Activated naive CD8-positive, alpha-beta T cell treated with anti-CD3 and anti-CD28 coated beads, Interleukin-2, amount 50 U/mL, for 16 hours (primary cell): ENCODE results near the gene MBNL2.

ENCODE experiments used
- DNase-seq: peaks from one replicate; pipeline ENCODE4 v3.0.0-alpha.2; 2020; ENCODE audit warnings: low read depth, low spot score

Gene MBNL2

DNA sequence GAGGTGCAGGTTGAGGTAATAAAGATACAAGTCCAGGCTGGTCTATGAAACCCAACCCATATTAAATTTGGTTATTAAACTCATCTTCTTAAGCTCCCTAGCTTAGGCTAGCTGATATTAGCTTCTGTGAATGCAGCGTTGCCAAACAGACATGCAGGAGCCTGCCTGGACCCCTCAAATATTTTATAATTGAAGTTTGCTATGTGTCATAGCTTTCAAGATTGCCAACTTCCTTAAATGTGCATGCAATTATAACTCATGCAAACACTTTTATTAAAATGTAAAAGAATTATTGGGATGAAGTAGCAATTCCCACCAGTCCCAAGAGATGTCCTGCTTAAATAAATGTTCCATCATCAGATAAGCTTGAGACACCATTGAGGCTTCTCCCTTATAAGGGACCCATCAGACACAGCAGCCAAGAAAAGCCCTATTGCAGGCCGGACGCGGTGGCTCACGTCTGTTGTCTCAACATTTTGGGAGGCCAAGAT lies 51.3 kb downstream of the MBNL2 start:
- DNase-seq: no peak

DNA sequence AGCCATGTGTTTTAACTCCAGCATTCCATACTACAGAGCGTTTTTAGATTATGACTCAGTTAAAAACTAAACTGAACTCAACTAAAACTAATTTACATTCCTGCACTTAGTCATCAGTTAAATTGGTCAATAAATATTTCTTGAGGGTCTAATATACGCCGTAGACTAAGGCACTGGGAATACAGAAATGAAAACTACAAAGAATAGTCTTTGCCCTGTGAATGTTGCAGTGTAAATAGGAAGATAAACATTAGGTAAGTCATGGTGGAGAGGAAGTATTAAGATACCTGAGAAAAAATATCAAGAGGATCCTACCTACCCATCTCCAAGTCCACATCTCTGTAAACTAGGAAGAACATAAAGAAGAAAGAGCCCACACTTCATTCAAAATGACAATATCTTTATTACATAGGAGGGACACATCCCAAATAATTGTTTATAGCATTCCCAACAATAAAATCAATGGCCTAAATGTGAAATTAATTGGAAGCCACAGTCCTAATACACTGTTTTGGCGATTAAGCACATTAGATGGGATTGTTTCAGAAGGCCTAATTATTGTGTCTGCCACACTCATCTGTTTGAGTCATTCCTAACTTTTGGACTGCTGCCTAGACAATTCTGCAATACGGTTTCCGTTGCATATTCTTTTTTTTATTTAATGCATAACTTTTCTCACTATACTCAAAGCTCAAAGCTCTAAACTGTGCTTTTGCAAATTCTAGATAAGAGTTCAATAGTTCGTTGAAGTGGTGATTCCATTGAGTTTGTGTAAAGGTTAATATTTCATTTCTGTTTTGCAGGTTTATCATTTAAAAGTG lies 52.9 kb downstream of the MBNL2 start:
- no peak for DNase-seq

DNA sequence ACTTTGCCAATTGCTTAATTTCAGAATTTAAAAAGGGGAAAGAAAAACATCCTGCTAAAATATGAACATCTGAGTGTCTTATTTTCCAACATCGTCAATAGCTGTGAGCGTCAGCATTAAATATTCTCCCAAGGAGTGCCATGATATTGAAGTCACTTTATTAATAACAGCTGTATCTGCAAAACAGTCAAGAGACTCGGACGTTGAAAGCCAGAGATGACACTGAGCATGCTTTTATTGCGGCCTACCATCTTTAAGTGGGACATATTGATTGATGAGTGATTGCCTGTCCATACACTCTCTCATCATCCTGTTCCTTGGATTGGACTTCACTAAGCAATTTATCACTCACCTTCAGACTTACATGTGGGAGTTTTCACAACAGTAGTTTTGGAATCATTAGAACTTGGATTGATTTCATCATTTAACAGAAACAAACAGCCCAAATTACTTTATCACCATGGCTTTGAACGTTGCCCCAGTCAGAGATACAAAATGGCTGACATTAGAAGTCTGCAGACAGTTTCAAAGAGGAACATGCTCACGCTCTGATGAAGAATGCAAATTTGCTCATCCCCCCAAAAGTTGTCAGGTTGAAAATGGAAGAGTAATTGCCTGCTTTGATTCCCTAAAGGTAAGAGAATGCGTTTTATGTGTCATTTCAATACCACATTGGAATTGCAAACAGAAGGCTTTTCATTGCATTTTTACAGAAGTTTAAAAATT lies 53.8 kb downstream of the MBNL2 start:
- DNase-seq: no peak

DNA sequence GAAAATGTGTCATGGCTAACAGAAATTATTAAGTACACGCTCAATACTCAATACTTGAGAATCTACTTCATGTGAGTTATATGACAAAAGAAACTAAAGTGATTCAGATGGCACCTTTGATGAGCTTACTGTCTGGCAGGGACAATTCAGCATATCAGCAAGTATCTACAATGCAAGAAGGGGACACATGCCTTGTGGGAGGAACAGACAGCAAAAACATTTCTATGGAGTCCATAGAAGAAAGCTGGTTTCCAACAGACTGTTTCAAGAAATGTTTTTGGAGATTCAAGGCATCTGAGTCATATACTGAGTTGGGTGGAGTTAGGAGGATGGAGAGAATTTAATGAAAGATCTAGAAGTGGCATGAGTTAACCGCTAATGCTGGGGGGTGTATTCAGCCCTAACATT lies 54.7 kb downstream of the MBNL2 start:
- no peak for DNase-seq

DNA sequence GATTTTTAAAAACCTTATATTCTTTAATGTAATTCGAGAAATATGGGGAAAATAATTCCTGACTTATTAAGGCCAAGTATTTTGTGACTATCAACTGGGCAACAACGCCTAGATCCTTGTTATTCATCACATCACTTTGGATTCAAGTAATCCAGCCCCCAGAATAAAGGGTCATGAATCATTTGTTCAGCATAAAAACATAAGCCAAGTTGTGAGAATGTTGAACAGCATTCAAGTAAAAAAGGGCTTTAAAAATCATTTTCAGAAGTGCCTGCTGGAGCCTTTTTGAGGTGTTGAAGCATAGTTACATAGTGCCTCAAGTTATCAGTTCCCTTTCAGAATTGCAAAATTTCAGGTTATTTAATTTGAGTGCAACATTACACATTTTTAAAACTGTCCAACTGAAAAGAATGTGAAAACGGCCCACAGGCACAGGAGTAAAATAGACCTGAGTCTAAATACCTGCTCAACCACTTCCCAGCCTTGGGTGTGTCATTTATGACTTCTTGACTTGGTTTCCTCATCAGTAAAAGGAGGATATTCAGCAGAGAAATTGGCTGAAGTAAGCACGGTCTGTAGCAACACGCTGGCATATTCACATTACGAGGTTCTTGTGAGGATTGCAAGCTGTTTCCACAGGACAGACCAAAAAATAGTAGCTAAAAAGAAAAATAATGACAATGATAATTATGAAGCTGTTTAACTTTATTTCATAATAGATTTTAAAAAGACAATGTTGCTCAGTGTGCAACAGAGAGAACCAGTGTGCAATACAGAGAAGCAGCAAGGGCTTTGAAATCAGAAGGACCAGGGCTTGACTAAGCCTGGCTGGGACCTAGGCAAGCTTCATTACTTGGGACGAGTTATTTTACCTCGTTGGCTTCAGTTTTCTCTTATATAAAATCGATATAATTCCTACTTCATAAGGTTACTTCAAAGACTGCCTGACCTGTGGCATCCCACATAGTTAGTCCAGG lies 56.6 kb downstream of the MBNL2 start:
- DNase-seq: no peak

DNA sequence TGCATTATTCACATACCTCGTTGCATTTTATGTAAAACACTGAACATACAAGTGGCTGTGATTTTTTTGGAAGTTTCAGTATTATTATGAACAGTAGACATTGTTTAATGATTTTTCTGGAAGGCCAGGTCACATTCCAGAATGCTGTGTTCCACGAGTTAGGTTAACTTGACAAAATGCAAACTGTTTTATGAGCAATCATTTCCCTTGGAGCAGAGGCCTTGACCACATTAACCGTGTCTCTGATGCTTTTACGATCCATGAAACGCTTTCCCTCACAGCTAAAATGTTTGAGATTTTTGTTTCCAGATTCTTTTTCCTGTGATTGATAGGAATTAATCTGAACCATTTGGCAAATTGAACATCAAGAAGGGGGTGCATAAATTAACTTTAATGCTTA lies 57.8 kb downstream of the MBNL2 start:
- DNase-seq: no peak

DNA sequence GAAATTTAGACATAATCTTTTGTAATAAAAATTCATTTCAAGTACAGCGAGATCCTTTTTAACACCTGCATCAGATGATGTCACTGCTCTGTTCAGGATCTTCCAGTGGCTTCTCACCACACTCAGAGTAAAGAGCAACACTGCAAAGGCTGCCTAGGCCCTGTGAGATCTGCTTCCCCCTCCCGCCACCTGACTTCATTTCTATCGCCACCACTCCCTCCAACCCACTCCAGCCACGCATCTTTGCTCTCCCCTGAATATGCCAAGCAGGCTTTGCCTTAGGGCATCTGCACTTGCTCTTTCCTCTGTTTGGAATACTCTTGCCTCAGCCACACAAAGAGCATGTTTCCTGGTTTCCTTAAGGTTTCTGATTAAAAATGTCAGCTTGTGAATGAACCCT lies 58.3 kb downstream of the MBNL2 start:
- no peak for DNase-seq

DNA sequence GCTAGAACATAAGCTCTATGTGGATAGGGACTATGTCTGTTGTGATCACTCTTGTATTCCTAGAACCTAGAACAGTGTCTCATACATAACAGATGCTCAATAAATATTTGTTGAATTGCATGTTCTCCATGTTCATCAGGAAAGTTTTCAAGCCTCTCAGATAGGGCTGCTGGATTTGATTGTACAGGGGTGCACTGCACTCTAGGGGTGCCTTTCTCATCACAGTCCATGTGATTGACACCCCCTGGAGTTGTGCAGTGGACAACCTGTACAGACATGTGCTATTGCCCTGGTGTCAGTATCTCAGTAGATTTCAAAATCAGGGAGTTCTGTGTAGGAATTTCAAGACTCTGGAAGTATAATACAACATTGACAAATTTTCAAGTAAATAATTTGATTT lies 58.9 kb downstream of the MBNL2 start:
- DNase-seq: no peak

DNA sequence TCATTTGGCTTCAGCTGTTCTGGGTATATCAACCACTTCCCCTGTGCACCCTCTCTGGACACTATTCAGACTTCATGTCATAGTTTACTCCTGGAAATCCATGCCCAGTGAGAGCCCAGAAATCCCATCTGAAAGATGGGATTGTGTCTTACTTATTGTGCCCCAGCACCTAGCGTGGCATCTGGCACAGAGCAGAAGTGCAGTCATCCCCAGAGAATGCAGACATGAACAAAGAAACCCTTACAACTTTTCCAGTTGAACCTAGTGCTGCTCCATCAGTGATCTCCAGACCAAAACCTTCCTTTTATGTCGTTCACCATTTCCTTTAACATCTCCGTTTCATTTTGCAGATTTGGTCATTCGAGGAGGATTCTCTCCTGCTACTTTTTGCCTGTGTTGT lies 60.6 kb downstream of the MBNL2 start:
- DNase-seq: no peak

DNA sequence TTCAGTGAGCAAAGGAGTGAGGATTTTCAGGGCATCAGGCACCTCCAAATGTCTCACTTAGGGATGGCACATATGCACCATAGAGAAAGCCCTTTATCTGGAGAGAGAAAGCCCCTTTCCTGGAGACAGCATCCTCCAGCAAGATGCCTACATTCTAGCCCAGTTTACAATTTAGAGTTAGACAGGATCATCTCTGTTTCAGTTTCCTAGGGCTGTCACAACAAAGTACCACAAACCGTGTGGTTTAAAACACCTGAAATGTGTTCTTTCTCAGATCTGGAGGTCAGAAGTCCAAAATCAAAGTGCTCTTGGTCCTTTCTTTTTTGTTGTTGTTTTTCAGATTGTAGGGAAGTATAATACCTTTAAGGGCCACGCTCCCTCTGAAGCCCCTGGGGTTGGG lies 61.8 kb downstream of the MBNL2 start:
- DNase-seq: no peak

DNA sequence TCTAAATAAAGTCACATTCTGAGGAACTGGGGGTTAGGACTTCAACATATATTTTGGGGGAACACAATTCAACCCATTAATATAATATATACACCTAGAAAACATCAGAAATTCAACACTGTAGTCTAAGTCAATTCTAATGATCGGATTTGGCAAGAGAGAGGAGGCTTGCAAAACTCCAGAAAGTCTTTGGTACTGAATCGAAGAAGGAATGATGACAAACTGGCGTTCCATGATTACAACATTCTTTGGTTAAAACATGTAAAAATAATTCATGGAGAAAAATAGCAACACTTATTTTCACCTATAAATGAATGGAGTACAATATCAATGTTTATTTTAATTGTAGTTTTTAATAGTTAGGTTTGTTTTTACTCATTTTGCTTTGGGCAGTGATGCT lies 62.4 kb downstream of the MBNL2 start:
- DNase-seq: no peak

DNA sequence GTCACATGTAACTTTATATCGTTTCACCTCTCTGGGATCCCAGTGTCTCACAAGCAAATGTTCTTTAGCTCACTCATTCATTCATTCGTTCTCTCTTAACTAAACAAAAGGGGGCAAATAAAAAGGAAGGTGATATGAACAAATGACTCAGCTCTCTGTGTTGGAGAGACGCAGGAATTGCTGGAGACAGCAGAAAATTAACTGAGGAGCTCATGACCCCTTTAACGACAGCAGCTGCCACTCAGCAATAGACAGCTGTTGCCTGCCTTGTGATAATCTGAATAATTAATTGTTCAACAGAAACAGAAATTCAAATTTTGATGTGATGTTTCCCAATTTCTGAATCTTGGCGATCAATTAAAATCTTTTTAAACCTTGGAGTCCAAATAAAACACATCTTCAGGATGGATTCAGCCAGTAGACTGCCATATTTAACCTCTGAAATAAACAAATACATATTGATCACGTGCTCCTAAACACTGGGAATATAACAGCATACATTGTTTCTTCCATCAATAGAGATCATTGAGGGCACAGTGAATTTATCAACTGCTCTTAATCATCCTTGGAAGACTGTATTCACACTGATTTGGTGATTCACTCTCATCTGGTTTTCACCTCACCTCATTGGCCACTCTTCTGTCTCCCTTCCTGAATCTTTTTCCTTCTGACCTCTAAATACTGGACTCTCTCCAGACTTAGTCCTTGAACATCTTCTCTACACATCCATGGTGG lies 63.3 kb downstream of the MBNL2 start:
- no peak for DNase-seq

DNA sequence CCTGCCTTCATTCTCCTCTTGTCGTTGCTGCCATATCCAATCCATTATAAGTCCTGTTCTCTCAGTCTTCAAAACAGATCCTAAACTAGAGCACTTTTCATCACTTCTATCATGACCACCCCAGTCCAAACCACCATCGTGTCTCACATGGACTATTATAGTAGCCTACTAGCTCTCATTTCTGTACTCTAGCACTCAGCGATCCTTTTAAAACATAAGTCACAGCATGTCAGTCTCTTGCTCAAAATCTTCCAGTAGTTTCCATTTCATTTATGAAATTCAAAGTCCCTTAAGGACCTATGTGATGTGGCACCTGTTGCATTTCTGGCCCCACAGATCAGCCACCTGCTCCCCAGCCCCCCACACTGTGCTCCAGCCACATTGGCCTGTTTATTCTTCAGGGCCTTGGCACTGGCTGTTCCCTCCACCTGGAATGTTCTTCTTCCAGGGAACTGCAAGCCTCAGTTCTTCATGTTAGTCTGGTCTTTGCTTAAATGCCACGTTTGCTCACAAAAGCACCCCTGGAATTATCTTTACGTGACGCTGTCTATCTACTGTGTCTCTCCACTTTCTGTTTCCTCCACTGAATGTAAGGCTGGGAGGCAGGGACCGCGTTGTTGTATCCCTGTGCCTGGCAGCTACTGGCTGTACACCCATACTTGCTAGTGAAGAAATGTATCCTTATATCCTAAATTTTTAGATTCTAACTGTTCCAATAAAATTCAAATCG lies 64.3 kb downstream of the MBNL2 start:
- DNase-seq: no peak

DNA sequence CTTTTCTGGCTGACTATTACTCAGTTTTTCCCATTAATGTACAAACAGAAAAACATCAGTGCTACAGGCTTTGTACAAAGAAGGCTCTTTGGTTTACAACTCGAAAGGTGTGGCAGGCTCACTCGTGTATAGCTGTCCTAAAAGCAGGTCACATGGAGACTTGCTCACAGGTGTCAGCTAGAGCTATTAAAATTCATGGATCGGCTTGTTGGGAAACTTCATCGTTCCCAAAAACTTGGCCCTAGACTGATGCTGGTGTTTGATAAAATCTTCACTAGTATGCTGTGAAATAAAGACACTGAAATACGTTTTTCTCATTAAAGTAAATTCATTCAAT lies 64.9 kb downstream of the MBNL2 start:
- no peak for DNase-seq

DNA sequence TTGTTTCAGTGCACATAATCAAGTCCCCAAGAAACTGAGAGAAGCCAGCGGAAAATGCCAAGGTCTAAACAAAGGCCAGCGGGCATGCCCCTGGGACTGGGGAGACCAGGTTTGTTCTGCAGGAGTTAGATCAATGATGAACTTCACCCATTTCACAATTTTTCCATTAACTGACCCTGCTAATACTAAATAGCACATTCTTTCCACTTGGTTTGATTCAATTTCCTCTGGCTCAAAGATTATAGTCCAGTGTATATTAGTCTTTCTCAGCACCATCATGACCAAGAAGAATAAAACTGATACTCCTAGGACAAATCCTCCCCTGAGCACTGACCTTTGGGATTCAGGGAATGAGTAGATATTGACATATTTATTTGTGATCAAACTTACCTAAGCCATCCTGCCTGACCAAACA lies 66.4 kb downstream of the MBNL2 start:
- no peak for DNase-seq

DNA sequence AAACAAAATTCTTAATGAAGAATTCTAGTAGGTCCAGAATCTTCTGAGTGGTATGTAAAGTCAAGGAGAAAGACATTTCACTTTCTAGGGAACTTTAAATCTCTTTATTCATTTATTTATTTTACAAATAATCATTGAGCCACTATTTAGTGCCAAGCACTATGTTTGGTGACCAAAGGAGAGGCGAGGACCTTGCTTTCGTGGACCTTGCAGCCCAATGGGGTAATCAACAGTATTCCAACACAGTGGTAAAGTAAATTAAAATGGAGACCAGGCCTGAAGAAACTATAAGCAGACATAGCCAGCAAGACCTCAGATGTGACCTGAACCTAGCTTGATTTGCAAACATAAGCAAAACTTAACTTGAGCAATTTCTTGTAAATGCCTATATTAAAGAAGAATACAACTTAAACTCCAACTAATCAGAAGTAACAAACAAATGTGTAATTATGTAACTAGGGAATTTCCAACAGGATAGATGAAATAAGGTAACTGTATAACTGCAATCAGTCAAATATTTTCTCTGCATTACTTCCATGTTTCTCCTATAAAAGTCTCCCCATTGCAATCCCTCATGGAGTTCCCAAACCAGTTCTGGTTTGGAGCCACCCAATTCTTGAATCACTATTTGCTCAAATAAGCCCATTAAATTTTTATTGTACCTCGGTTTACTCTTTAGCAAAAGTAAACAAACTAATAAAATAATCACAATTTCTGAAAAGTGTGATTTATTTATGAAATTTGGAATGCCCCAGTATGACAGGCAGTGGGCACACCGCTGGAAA lies 67.6 kb downstream of the MBNL2 start:
- no peak for DNase-seq

DNA sequence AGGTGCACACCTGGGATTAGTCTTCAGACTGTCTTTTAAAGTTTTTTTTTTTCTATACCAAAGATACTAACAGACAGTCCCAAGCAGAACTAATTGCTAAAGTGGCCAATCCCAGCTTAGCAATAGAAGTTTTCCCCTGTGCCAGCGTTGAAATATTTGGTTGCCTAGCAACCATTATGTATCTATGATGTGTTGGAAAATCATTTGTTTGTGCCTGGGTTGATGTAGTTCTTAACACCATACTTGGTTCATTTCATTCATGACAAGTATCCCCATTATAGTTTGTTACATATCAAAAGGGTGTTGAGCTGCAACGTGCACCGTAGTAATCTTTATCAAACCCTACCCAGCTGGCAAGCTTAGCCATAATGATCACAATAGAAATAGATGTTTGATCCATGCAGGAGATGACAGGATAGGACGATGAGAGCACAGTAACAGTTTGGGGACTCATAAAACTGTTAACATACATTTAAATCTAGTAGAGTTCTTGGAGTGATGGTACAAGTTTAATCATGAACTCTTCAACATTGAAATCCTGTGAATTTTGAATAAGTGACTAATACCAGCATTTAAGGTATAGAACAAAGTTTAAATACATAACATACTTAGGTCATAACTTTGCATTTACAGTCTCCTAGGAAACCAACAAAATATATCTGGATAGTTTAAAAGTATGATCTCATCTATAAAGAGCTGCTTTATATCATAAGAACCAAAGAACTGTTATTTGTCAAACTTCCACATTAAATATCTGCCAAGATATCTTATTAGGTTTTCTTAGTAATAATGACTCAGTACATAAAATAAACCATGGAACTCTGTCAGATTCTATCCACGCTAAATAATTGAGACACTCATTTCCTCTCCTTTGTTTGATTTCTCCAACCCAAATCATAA lies 73.4 kb downstream of the MBNL2 start:
- DNase-seq: no peak

DNA sequence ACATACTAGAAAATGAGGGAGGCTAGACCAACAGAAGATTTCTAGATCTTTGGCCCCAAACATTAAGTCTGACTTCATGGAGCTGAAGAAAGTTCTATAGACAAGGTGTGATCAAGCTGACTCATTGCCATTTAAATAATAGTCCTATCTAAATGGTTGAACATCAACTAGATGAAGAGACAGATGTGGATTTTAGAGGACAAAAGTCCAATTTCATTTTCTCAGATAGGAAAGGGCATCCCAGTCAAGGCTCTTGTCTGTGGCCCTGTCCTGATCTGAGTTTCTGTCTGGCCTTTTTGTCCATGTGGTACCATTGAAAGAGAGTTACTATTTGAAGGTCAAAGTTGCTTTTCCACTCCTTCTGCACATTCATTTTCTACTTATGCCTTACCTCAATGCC lies 74.6 kb downstream of the MBNL2 start:
- no peak for DNase-seq

DNA sequence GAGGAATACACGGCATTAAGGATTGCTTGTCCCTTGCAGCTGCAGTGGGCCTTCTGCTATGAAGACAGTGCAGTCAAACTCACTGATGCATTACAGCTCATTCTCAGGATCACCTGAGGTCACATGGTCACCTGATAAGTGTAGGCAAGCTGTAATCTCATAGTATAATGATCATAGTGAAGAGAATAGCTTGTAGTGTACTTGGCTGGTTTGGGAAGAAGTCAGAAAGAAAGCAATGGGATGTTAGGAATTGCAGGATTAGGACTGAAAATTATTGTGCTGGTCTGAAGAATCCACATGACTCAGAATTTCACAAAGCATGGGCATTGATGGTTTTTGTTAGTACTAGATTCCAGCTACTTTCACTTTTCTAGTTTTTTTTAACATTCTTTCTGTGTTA lies 76.7 kb downstream of the MBNL2 start:
- no peak for DNase-seq
